Glutamatergic neuron (in vitro differentiated cells): ENCODE results near the gene GNAI1. TPM values are rescaled to one million over a fixed set of nuclear protein-coding genes. Genes with fewer than 3 reads are reported as not detected.

Source experiments
- DNase-seq: peaks from one replicate; pipeline ENCODE4 v3.0.0; 2022
- H3K27ac Mint-ChIP-seq: one replicate; pipeline ENCODE4 v1.8.0; 2020; ENCODE audit warnings: mild to moderate bottlenecking, mixed read lengths, inconsistent platforms; ENCODE audit not compliant: unreplicated experiment
- H3K27me3 Mint-ChIP-seq: one replicate; pipeline ENCODE4 v1.8.0; 2020; ENCODE audit warnings: mild to moderate bottlenecking, moderate library complexity, mixed read lengths, inconsistent platforms; ENCODE audit not compliant: unreplicated experiment
- H3K36me3 Mint-ChIP-seq: one replicate; pipeline ENCODE4 v1.8.0; 2020; ENCODE audit warnings: mild to moderate bottlenecking, mixed read lengths, inconsistent platforms; ENCODE audit not compliant: unreplicated experiment
- H3K4me1 Mint-ChIP-seq: one replicate; pipeline ENCODE4 v1.8.0; 2020; ENCODE audit warnings: mild to moderate bottlenecking, low read depth, mixed read lengths, inconsistent platforms; ENCODE audit not compliant: unreplicated experiment
- H3K4me3 Mint-ChIP-seq: one replicate; pipeline ENCODE4 v1.8.0; 2020; ENCODE audit warnings: mild to moderate bottlenecking, mixed read lengths, inconsistent platforms; ENCODE audit not compliant: unreplicated experiment
- H3K9me3 Mint-ChIP-seq: one replicate; pipeline ENCODE4 v1.8.0; 2020; ENCODE audit warnings: mild to moderate bottlenecking, moderate library complexity, mixed read lengths, inconsistent platforms; ENCODE audit not compliant: unreplicated experiment
- total RNA-seq: library from RNA; stranded (reverse); fragmentation: NEBNext Ultra II Directional; extraction: Animal tissue kit (Norgen Biotek cat#: 25700); gene quantifications from one replicate; pipeline ENCODE4 v1.2.1, GENCODE V29; 2021; ENCODE audit not compliant: unreplicated experiment
- TF ChIP-seq, protein P1 (sequence below): fragments of 200-600 bp; sonication (generic); IDR thresholded peaks from one replicate; pipeline ENCODE4 v1.5.0; 2021; ENCODE audit not compliant: partially characterized antibody, unreplicated experiment

GNAI1 gene
- total RNA-seq, 1 donor from 2014 or later: 61.9 TPM

DNA sequence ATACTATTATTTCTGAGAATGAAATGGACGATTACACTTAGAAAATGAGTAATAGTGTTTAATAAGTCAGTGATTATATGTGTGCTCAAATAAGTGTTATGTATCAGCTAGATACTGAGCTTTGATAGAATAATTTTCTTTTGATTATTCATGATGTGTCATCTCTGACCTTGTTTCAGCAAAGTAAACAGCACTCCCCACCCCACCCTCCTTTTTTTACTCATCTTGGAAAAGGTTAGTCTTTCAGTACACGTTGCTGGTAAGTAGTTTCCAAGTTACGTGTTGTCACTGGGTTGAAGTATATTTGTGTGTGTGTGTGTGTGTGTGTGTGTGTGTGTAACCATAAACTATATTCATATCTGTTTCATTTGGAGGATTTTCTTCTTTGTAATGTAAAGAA, 84.1 kb downstream of the GNAI1 start:
- no peaks in the 10 kb centered on the region for H3K27me3 Mint-ChIP-seq
- no peak overlapping the region for H3K4me3 Mint-ChIP-seq
- H3K36me3 Mint-ChIP-seq: no peaks in the 10 kb centered on the region
- TF ChIP-seq, protein P1, sequence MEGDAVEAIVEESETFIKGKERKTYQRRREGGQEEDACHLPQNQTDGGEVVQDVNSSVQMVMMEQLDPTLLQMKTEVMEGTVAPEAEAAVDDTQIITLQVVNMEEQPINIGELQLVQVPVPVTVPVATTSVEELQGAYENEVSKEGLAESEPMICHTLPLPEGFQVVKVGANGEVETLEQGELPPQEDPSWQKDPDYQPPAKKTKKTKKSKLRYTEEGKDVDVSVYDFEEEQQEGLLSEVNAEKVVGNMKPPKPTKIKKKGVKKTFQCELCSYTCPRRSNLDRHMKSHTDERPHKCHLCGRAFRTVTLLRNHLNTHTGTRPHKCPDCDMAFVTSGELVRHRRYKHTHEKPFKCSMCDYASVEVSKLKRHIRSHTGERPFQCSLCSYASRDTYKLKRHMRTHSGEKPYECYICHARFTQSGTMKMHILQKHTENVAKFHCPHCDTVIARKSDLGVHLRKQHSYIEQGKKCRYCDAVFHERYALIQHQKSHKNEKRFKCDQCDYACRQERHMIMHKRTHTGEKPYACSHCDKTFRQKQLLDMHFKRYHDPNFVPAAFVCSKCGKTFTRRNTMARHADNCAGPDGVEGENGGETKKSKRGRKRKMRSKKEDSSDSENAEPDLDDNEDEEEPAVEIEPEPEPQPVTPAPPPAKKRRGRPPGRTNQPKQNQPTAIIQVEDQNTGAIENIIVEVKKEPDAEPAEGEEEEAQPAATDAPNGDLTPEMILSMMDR: no peak
- H3K27ac Mint-ChIP-seq: peak overlapping the region; percentile 30
- DNase-seq: no peak
- peaks cover 24% of the 10 kb centered on the region for H3K4me1 Mint-ChIP-seq
- H3K9me3 Mint-ChIP-seq: peaks cover 3% of the 10 kb centered on the region

- no peaks in the 10 kb centered on the region for H3K36me3 Mint-ChIP-seq
- H3K4me1 Mint-ChIP-seq: peaks cover 35% of the 10 kb centered on the region
- no peak for DNase-seq
- TF ChIP-seq, protein P1: no peak
- peaks cover 3% of the 10 kb centered on the region for H3K9me3 Mint-ChIP-seq
- H3K27ac Mint-ChIP-seq: no peak overlapping the region
- no peak overlapping the region for H3K4me3 Mint-ChIP-seq
- no peaks in the 10 kb centered on the region for H3K27me3 Mint-ChIP-seq
Measured at GRCh38 chr7:80220022-80220634, 85.5 kb downstream of the GNAI1 start.

DNA sequence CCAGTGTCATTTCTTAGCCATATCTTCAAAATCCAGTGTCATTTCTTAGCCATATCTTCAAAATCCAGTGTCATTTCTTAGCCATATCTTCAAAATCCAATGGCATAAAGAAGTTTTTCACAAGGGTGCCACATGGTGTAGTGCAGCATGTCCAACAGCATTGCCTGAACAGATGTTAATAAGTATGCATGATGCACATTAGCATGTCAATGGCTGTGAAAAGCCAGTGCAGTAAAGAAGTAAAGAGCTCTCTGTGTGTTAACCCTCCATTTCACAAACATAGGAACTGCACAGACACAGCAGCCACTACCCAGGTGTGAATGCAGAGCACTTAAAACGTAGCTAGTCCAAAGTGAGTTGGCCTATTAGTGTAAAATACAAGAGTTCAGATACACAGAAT, 89.8 kb downstream of the GNAI1 start:
- peak overlapping the region; percentile 38 for H3K27ac Mint-ChIP-seq
- peaks cover 27% of the 10 kb centered on the region for H3K4me1 Mint-ChIP-seq
- TF ChIP-seq, protein P1: no peak
- no peak for DNase-seq
- no peaks in the 10 kb centered on the region for H3K27me3 Mint-ChIP-seq
- no peaks in the 10 kb centered on the region for H3K36me3 Mint-ChIP-seq
- no peak overlapping the region for H3K4me3 Mint-ChIP-seq
- peaks cover 2% of the 10 kb centered on the region for H3K9me3 Mint-ChIP-seq

DNA sequence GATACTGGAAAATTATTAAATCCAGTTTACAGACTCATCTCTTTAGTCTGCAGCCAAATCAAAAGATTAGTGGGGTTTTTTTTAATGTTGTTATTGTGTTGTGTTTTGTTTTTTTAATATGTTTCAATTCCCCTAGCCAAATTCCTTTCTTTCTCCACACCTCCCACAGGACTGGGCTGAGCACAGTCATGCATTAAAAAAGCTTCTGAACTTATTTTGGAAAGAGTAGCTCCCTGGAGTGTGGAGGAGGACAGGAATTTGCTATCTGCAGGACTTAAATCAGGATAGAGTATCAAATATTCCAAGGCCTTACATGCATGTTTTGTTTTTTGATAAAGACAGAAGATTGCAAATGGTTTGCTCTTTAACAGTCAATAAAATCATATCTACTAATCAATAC, 90.7 kb downstream of the GNAI1 start:
- Mint-ChIP-seq H3K4me1 (peaks cover 19% of the 10 kb centered on the region), H3K4me3 (no peak overlapping the region), H3K27ac (no peak overlapping the region), H3K36me3 (no peaks in the 10 kb centered on the region), H3K27me3 (no peaks in the 10 kb centered on the region), H3K9me3 (peaks cover 2% of the 10 kb centered on the region)
- TF ChIP-seq, protein P1: no peak
- no peak for DNase-seq

- H3K36me3 Mint-ChIP-seq: no peaks in the 10 kb centered on the region
- H3K27me3 Mint-ChIP-seq: no peaks in the 10 kb centered on the region
- no peak for DNase-seq
- H3K4me3 Mint-ChIP-seq: no peak overlapping the region
- TF ChIP-seq, protein P1: no peak
- no peak overlapping the region for H3K27ac Mint-ChIP-seq
- H3K9me3 Mint-ChIP-seq: peaks cover 2% of the 10 kb centered on the region
- peaks cover 16% of the 10 kb centered on the region for H3K4me1 Mint-ChIP-seq
Measured at GRCh38 chr7:80226629-80227028, 92.0 kb downstream of the GNAI1 start.
